Sciatic nerve (tissue), 2 donors: Measurements from ENCODE around the gene MRPL47. TPM values are rescaled to one million over a fixed set of nuclear protein-coding genes. Genes with fewer than 3 reads are reported as not detected.
A peak's percentile ranks its signal among the peaks of the same experiment; 100 is the strongest.

ENCODE experiments used
- ATAC-seq: fragments of 200-7000 bp; cut with Tn5 transposase; one replicate; pipeline ENCODE4 v1.9.1; 2020; ENCODE audit warnings: mild to moderate bottlenecking, moderate library complexity
- DNase-seq: peaks from one replicate; pipeline ENCODE4 v3.0.0-alpha.2; 2020; ENCODE audit warnings: low spot score
- intact Hi-C: fragments of 100-400 bp; cut with DNase I; formaldehyde crosslinking; loops from one replicate; pipeline ENCODE4 v1.14.2; 2022
- total RNA-seq: library from RNA; stranded (reverse); fragmentation: NEBNext Ultra II Directional; extraction: Animal tissue kit (Norgen Biotek cat#: 25700); gene quantifications from one replicate; pipeline ENCODE4 v1.2.1, GENCODE V29; 2021
- donor health status: DM: no; HTN: no; CAD: no.
- donor health status: DM: no; HTN: no; CAD: no.

Gene MRPL47
- total RNA-seq, 1 donor from 2014 or later = 20.7 TPM

DNA sequence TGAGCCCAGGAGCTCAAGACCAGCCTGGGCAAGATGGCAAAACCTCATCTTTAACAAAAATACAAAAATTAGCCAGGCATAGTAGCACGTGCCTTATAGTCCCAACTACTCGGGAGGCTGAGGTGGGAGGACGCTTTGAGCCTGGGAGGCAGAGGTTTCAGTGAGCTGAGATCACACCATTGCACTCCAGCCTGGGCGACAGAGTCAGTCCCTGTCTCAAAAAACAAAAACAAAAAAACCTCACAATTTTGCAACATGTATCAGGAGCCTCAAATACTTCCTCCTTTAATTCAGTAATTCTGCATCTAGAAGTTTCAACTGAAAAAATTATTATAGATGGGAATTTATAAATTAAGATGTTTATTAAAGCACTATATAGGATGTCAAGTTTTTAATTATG lies 1.1 kb downstream of the MRPL47 start:
- no peak for DNase-seq
- intact Hi-C loops = loop anchor here (5.0 kb wide), 1 partner anchor 276 kb away; no protein-coding TSS in a partner anchor

DNA sequence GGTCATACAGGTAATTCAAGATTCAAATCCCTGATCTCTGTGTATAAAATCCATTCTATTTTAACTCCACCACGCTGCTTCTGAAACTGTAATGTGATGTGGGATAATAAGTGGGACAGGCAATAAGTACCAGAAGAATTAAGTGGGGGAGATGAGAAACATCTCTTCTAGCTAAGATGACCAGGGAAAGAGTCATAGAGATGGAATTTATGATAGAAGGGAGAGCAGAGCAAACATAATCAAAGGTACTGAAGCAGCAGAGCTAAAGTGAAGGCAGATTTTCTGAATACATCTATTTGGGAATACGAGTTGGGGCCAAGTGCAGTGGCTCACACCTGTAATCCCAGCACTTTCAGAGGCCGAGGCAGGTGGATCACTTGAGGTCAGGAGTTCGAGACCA lies 4.9 kb downstream of the MRPL47 start:
- ATAC-seq (no peak), DNase-seq (no peak)
- intact Hi-C loops = no loop called here

More for the DNA sequence above, 1.1 kb downstream of the MRPL47 start:
- no peak for ATAC-seq

DNA sequence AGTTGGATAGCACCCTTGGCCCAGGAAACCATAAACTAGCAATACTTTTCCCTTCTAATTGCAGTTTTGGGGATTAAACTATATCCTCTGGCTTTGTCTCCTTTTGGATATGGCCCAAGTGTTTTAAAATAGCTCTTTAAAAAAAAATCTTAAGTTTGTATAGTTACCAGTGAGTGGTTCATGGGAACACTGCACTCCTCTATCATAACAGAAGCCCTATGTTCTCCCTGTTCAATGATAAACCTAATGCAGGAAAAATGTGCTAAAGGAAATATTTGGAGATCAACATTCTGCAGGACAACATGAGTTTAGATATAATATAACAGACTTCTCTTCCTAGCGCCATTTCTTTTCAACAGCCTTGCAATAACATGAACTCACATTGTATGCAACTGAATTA lies 13.1 kb downstream of the MRPL47 start:
- intact Hi-C loops = no loop called here
- ATAC-seq = no peak
- DNase-seq = no peak

DNA sequence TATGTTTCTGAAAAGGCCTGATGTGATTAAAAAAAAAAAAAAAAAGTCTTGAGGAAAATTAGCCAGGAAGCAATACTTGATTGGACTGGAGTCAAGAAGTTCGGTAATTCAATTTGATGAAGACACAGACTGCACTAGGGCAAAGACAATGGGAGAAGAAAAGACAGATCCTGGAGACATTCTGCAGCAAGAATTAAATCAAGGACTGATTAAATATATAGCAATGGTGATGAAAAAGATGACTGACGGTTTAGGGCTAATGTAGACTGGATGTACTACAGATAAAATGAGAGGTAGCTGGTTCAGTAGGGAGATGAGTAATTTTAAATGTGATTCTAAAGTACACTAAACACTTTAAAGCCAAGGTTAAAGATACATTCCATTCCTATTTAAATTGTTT lies 13.8 kb downstream of the MRPL47 start:
- DNase-seq (no peak), ATAC-seq (no peak)
- intact Hi-C loops = no loop called here

DNA sequence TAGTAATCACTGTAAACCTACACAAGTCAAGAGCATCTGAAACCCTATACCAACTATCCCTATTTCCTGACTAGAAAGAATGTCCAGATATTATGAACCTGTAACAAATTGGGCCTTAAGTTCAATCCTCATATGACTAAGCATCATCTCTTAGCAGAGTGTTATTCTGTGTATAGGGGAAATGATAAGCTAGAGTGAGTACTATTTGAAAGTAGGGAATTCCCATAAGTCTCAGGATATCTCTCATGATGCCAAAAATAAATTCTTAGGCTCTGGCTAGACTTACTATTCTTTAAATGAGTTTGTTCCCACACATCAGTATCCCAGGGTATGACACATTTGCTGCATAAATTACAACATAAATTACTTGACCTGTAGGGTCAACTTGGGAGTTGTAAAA lies 15.3 kb downstream of the MRPL47 start:
- intact Hi-C loops = no loop called here
- DNase-seq (no peak), ATAC-seq (no peak)

DNA sequence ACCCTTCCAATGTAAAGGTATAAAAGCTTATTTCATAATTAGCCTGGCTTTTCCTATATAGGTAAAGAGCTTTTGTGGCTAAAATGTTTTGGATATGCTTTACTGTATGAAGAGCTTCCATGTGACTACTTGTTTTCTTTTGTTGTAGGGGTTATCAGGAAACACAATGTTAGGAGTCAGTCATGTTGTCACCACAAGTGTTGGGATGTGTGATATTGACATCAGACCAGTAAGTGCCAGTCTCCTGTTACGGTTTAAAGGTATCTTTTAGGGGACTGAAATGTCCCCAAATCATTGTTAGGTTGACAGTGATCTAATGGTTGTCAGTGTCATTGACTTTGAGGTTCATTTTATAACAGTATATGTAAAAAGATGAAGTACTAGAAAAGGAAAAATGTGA lies 23.4 kb downstream of the MRPL47 start:
- intact Hi-C loops = no loop called here
- ATAC-seq = no peak
- DNase-seq = no peak

DNA sequence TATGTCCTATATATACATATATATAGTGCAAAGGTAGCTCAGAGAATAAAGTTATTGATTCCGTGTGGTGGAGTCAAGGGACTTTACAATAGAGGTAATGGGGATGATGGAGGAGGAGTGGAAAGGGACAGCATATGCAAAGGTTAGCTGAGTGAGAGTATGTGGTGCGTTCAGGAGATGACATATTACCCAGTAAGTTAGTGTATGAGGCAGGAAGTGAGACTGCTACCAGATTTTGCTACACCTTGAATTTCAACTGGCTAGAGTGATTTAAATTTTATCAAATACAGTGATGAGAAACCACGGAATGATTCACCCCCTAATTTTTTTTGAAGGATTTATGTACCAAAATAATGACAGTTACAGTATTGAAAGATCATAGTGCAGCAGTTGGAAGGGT lies 38.9 kb downstream of the MRPL47 start:
- intact Hi-C loops = no loop called here
- ATAC-seq = no peak
- no peak for DNase-seq

DNA sequence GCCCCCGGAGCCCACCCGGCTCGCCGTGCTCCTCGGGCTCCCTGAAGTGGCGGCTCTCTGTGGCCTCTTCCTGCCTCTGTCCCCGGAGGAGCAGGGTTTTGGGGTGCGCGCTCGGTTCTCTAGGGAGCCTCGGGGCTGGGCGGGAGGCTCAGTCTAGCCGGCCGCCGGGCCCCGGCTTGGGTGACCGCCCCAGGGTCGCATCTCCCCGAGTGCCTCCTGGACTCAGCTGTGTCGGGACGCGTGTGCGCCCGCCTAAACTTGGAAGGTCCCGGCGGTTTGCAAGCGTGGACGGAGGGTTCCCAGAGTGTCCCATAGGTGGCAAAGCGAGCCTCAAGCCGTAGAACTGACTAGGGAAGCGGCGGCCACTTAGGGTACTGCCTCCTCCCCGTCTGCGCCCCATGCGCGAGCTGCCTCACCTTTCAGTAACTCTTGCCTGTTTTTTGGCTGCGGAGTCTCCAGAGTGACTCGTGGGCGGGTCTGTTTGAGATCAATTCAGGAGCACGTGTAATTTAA lies 41.1 kb downstream of the MRPL47 start:
- no peak for DNase-seq
- peak; percentile 47 for ATAC-seq
- intact Hi-C loops = no loop called here

DNA sequence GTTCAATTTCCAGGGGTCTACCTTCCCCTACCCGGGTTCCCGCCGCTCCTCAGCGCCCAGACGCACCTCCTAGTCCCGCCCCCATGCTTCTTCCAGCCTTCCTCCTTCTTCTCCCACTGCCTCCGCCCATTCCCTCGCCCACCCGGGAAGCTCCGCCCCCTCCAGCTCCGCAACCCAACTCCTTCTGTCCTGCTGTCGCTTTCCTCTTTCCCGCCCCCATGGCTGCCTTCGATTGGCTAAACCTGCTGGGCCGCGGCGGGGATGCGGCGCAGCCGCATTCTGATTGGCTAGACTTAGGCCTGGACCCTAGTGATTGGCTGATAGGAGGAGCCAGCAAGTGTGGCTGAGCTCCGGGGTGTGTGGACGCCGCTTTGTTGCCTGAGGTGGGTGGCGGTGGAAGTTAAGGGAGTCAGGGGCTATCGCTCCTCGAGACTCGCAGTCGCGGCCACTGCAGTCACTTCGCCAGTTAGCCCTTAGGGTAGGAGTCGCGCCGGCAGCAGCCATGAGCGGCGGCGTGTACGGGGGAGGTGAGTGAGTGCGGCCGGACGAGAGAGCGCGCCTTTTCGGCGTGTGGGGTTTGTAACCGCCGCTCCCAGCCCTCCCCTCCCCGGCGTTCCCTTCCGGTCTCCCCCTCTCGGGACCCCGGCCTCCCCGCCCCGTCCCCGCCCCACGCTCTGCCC lies 41.7 kb downstream of the MRPL47 start, which contains the start of gene ACTL6A:
Gene ACTL6A (plus strand): TSS at position 336 of the 680 bp plus-strand sequence. CDS start 167 bp downstream, at position 503.
- intact Hi-C loops = no loop called here
- DNase-seq (peak; percentile 100), ATAC-seq (peak; percentile 99)

DNA sequence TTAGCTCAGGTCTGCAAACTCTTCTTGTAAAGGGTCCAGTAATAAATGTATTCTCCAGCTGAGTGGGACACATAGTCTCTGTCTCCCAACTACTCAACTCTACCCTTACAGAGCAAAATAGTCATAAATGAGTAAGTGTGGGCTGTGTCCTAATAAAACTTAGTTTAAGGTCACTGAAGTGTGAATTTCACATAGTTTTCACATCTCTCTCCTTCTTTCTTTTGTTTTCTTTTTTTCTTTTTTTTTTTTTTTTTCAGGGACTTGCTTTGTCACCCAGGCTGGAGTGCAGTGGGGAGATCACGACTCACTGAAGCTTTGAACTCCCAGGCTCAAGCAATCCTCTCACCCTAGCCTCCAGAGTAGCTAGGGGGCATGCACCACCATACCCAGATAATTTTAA lies 43.6 kb downstream of the MRPL47 start:
- intact Hi-C loops = no loop called here
- ATAC-seq (no peak), DNase-seq (no peak)

DNA sequence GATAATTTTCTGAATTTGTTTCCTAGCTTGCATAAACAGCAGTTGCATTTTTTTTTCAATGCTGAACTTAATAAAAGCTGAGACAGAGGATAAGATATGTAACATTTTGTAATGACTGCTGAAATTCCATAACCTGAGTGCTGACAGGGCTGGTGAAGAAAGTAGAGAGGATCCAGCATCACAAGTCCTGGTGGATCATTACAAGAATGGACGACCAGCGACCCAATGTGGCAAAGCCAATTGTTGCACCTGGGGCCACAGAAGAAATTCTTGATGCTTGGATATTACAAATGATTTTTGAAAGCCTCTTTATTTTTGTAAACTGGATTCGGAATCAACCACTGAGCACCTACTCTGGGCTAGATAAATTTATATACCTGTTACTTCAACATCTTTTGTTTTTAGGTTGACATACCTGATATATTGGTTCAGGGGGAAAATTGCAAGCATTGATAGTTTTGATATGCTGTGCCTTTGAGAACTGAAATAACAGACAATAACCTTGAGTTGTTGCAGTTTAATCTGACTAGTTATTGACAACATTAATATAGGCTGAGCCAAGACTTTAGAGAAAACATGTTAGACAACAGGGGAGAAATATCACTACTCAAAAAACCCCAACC lies 45.6 kb downstream of the MRPL47 start:
- ATAC-seq (no peak), DNase-seq (peak; percentile 77)
- intact Hi-C loops = loop anchor here (5.0 kb wide), 1 partner anchor 137 kb away; no protein-coding TSS in a partner anchor

DNA sequence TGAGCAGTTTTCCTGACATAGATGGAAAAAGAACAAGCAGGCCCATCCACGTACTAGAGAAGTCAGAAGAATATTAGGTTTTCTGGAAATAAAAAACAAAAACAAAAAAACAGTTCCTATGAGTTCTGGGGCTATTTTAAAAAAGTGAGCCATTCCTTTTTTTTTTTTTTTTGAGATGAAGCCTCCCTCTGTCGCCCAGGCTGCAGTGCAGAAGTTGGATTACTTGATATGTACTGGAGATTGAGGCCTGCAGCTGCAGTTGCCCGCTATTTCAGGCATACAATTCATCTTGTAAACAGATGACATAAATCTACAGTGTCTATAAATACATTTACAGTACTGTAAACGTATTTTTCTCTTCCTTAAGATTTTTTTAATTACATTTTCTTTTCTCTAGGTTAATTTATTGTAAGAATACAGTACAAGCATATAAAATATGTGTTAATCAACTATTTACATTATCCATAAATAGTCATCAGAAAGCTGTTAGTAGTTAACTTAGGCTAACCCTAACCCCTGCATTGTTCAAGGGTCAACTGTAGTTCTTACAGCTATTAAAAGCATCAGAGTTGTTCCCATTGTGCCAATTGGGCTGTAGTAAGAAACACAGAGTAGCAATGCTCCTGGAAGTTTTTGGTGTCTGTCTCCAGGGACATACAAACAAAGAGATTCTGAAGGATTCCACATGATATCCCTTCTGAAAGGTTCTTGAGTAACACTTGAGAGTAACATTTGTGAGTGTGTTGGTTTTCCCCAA lies 52.9 kb downstream of the MRPL47 start:
- ATAC-seq (no peak), DNase-seq (no peak)
- intact Hi-C loops = no loop called here

DNA sequence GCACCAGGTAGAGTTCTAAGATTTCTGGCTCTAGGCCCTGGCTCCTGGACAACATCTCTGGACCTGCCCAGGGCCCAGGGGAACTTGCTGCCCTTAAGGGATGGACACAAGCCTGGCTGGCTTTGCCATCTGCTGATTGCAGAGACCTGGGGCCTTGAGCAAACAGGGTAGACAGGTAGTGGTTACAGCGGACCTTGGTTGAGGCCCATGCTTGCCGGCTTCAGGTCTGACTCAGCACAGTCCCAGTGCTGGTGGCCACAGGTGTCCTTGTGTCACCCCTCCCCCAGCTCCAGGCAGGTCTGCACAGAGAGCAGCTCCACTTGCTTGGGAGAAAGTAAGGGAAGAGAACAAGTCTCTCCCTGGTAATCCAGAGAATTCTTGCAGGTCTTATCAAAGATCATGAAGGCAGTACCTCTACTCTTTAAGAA lies 57.6 kb downstream of the MRPL47 start:
- intact Hi-C loops = no loop called here

DNA sequence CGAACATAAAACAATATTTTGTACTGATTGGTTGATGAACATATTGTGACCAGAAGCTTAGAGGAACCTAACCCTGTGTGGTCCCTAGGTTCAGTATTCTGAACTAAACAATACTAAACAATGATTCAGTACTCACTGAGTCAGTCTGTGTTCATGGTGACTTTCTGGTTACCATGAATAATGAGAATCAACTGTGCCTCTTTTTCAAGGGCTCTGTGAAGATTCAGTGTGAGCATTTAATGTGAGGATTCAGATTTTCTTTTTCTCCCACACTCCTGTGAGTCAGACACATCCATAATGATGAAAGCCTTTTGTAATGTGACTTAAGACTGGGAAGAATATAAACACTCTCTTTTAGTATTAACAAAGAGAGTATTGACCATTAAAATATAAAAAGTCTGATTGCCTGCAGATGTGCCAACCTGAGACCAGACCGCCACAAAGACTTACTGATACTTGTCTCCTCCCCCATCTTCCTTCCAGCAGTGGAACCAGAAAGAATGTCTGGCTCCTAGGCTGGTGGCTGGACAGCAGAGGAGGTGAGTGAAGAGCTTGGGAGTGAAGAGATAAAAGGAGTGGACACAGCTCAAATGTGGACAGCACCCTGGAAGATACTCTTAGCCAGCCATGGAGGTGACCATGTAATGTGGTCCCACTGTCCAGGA lies 59.3 kb downstream of the MRPL47 start:
- DNase-seq (no peak), ATAC-seq (peak; percentile 24)
- intact Hi-C loops = no loop called here

More for the DNA sequence above, 57.6 kb downstream of the MRPL47 start:
- ATAC-seq (no peak), DNase-seq (no peak)

DNA sequence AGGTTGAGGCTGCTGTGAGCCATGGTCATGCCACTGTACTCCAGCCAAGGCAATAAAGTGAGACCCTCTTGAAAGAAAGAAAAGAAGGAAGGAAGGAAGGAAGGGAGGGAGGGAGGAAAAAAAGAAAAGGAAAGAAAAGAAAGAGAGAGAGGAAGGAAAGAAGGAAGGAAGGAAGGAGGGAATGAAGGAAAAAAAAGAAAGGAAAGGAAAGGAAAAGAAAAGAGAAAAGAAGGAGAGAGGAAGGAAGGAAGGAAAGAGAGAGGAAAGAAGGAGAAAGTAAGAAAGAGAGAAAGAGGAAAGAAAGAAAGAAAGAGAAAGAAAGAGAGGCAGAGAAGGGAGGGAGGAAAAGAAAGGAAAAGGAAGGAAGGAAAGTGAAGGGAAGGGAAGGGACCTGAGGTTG lies 62.1 kb downstream of the MRPL47 start:
- no peak for DNase-seq
- intact Hi-C loops = no loop called here
- ATAC-seq = no peak

DNA sequence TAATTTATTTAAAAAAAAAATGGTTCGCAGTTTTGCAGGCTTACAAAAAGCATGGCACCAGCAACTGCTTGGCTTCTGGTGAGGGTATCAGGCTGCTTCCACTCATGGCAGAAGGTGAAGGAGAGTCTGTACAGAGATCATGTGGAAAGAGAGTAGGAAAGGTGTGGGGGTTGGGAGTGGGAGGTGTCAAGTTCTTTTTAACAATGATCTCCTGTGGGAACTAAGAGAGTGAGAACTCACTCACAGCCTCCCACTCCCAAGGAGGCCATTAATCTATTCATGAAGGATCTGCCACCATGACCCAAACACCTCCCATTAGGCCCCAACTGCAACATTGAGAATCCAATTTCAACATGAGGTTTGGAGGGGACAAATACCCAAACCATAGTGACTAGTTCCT lies 62.8 kb downstream of the MRPL47 start:
- intact Hi-C loops = no loop called here
- ATAC-seq (no peak), DNase-seq (no peak)

DNA sequence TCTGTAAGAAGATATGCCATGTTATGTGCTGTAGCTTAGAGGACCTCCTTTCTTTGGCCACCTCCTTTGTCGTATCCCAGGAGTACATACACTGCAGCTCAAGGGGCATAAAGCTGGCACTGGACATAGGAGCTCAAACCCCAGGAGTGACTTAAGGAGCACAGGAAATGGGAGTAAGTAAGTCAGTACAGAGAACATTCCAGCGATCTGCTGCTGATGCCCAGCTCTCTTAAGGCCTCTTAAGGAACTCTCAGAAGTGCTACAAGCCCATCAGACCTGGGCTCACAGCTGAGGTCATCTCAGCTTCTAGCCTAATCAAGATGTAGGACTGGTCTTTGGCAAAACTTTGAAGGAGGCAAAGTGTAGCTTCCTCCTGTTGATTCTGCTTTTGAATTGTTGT lies 63.3 kb downstream of the MRPL47 start:
- intact Hi-C loops = no loop called here
- DNase-seq (no peak), ATAC-seq (no peak)
